GM23248 (cell line): Measurements from ENCODE around the gene BLCAP. TPM values are rescaled to one million over a fixed set of nuclear protein-coding genes. Genes with fewer than 3 reads are reported as not detected.
"Not testable (repeated sequence)": the region's sequence is repeated elsewhere in the genome, so short reads cannot be mapped to it uniquely, and the experiment has no call there.

Experiments used
- DNase-seq: peaks from one replicate; pipeline ENCODE4 v3.0.0-alpha.2; 2015
- H2AFZ ChIP-seq: fragments of 200-600 bp; sonication (generic); 2 replicates; pipeline ENCODE4 v1.6.1; 2016; ENCODE audit warnings: antibody characterized with exemption
- H3F3A ChIP-seq: fragments of 200-600 bp; sonication (generic); 2 replicates; pipeline ENCODE4 v1.6.1; 2016; ENCODE audit warnings: mild to moderate bottlenecking, antibody characterized with exemption, mixed run types; ENCODE audit not compliant: insufficient read depth
- H3K27ac ChIP-seq: fragments of 200-600 bp; sonication (generic); 2 replicates; pipeline ENCODE4 v1.5.1; 2016; ENCODE audit warnings: mild to moderate bottlenecking
- H3K27me3 ChIP-seq: fragments of 200-600 bp; sonication (generic); replicated peaks from 2 replicates; pipeline ENCODE4 v1.6.1; 2016; ENCODE audit warnings: mild to moderate bottlenecking; ENCODE audit not compliant: insufficient read depth
- H3K36me3 ChIP-seq: fragments of 200-600 bp; sonication (generic); 2 replicates; pipeline ENCODE4 v1.6.1; 2016; ENCODE audit warnings: low read depth, mild to moderate bottlenecking
- H3K4me1 ChIP-seq: fragments of 200-600 bp; sonication (generic); 2 replicates; pipeline ENCODE4 v1.6.1; 2016; ENCODE audit warnings: mild to moderate bottlenecking; ENCODE audit not compliant: insufficient read depth
- H3K4me2 ChIP-seq: fragments of 200-600 bp; sonication (generic); one replicate; pipeline ENCODE4 v1.6.1; 2016; ENCODE audit warnings: mild to moderate bottlenecking; ENCODE audit not compliant: unreplicated experiment
- H3K4me3 ChIP-seq: fragments of 200-600 bp; sonication (generic); 2 replicates; pipeline ENCODE4 v1.5.1; 2016; ENCODE audit warnings: mild to moderate bottlenecking
- H3K79me2 ChIP-seq: fragments of 200-600 bp; sonication (generic); 2 replicates; pipeline ENCODE4 v1.6.1; 2016; ENCODE audit warnings: mild to moderate bottlenecking; ENCODE audit not compliant: insufficient read depth
- H3K9ac ChIP-seq: fragments of 200-600 bp; sonication (generic); 2 replicates; pipeline ENCODE4 v1.6.1; 2016; ENCODE audit warnings: mild to moderate bottlenecking
- H3K9me2 ChIP-seq: fragments of 200-600 bp; sonication (generic); 2 replicates; pipeline ENCODE4 v1.6.1; 2016; ENCODE audit warnings: mixed run types, mild to moderate bottlenecking, moderate library complexity; ENCODE audit not compliant: insufficient read depth
- H3K9me3 ChIP-seq: fragments of 200-600 bp; sonication (generic); one replicate; pipeline ENCODE4 v1.6.1; 2017; ENCODE audit warnings: low read depth
- H4K20me1 ChIP-seq: fragments of 200-600 bp; sonication (generic); 2 replicates; pipeline ENCODE4 v1.6.0; 2016; ENCODE audit not compliant: insufficient read depth
- EZH2 ChIP-seq: fragments of 200-600 bp; sonication (generic); IDR thresholded peaks from 2 replicates; pipeline ENCODE4 v1.6.1; 2018; ENCODE audit warnings: antibody characterized with exemption, mild to moderate bottlenecking; ENCODE audit not compliant: insufficient read depth, poor library complexity, severe bottlenecking
- EZH2phosphoT487 ChIP-seq: fragments of 200-600 bp; sonication (generic); IDR thresholded peaks from 2 replicates; pipeline ENCODE4 v1.6.1; 2018; ENCODE audit warnings: antibody characterized with exemption, moderate library complexity, mild to moderate bottlenecking, low read depth; ENCODE audit not compliant: insufficient read depth
- WGBS, 2 experiments: methylation state at CpG; one replicate each; pipeline ENCODE4 v1.1.6; 2015 to 2017; ENCODE audit warnings: low lambda C conversion rate in 2 of 2, low coverage in 1 of 2; ENCODE audit errors: missing lambda C conversion rate in 2 of 2; 5-methylcytosine and 5-hydroxymethylcytosine counted together
- in situ Hi-C: fragments of 300-500 bp; cut with MboI; formaldehyde crosslinking; loops from 2 replicates; pipeline ENCODE4 v1.15.0; 2020
- polyA plus RNA-seq: library from polyadenylated mRNA; unstranded; fragments of >200 nt; fragmentation: Nextera tagmentation; extraction: Ambion mirVana; gene quantifications from 2 replicates; pipeline ENCODE4 v1.2.1, GENCODE V29; 2016
- total RNA-seq: library from RNA; depleted of rRNA; stranded (reverse); fragments of >200 nt; shearing (Covaris generic); gene quantifications from 2 replicates; pipeline ENCODE4 v1.2.3, GENCODE V29; 2014

The BLCAP gene
- total and polyA plus RNA-seq, 2 experiments from 2014 or later: 80.0 to 100 TPM

- no peaks in the 10 kb centered on the region for H3K36me3 ChIP-seq
- in situ Hi-C loops: no loop called here
- no peaks in the 10 kb centered on the region for H3K9me2 ChIP-seq
- TF ChIP-seq EZH2phosphoT487 (no peak), EZH2 (no peak)
- WGBS, 2 experiments: 58 to 59% methylated on average over 2 of the region's 2 CpGs
- H3K27ac ChIP-seq: no peak overlapping the region
- H3K9me3 ChIP-seq: no peaks in the 10 kb centered on the region
- no peaks in the 10 kb centered on the region for H3K4me1 ChIP-seq
- H3K4me3 ChIP-seq: no peak overlapping the region
- no peaks in the 10 kb centered on the region for H3K27me3 ChIP-seq
- no peaks in the 10 kb centered on the region for H4K20me1 ChIP-seq
- DNase-seq: no peak
- no peak overlapping the region for H2AFZ ChIP-seq
- H3F3A ChIP-seq: no peaks in the 10 kb centered on the region
- no peak overlapping the region for H3K4me2 ChIP-seq
- no peak overlapping the region for H3K9ac ChIP-seq
- H3K79me2 ChIP-seq: no peaks in the 10 kb centered on the region
Measured at GRCh38 chr20:37492945-37493344, 34.7 kb downstream of the BLCAP start.

- Histone ChIP-seq H3K4me3 (no peak overlapping the region), H3K36me3 (no peaks in the 10 kb centered on the region), H3K9me3 (no peaks in the 10 kb centered on the region), H3K9ac (no peak overlapping the region), H2AFZ (no peak overlapping the region), H3F3A (no peaks in the 10 kb centered on the region), H3K27ac (no peak overlapping the region), H3K27me3 (no peaks in the 10 kb centered on the region), H3K9me2 (no peaks in the 10 kb centered on the region), H4K20me1 (no peaks in the 10 kb centered on the region), H3K4me1 (no peaks in the 10 kb centered on the region), H3K4me2 (no peak overlapping the region), H3K79me2 (no peaks in the 10 kb centered on the region)
- WGBS, 2 experiments: 80 to 83% methylated on average over 6 of the region's 6 CpGs
- TF ChIP-seq EZH2 (no peak), EZH2phosphoT487 (no peak)
- DNase-seq: no peak
- in situ Hi-C loops: no loop called here
Measured at GRCh38 chr20:37492096-37492625, 35.5 kb downstream of the BLCAP start.

GRCh38 chr20:37490663-37491350 is 36.9 kb downstream of the BLCAP start:
- Histone ChIP-seq H3K4me3 (no peak overlapping the region), H4K20me1 (no peaks in the 10 kb centered on the region), H3F3A (no peaks in the 10 kb centered on the region), H3K9me3 (no peaks in the 10 kb centered on the region), H3K36me3 (no peaks in the 10 kb centered on the region), H3K27ac (no peak overlapping the region), H3K9ac (no peak overlapping the region), H3K79me2 (no peaks in the 10 kb centered on the region), H2AFZ (no peak overlapping the region), H3K4me2 (no peak overlapping the region), H3K4me1 (no peaks in the 10 kb centered on the region), H3K27me3 (no peaks in the 10 kb centered on the region), H3K9me2 (no peaks in the 10 kb centered on the region)
- 92 to 93% methylated on average over 7 of the region's 7 CpGs for WGBS, 2 experiments
- TF ChIP-seq EZH2phosphoT487: no peak
- no peak for TF ChIP-seq EZH2
- in situ Hi-C loops: no loop called here
- no peak for DNase-seq

- H3K9me3 ChIP-seq, H3K27me3 ChIP-seq, H3K4me2 ChIP-seq, H3K9me2 ChIP-seq, H3K9ac ChIP-seq, in situ Hi-C loops, H3K79me2 ChIP-seq, H2AFZ ChIP-seq, H3F3A ChIP-seq, H3K4me3 ChIP-seq, H4K20me1 ChIP-seq, H3K4me1 ChIP-seq, H3K27ac ChIP-seq, DNase-seq, H3K36me3 ChIP-seq: not testable (repeated sequence)
- 37 to 56% methylated on average over 1 of the region's 1 CpG for WGBS, 2 experiments
Measured at GRCh38 chr20:37486209-37486608, 41.5 kb downstream of the BLCAP start.

GRCh38 chr20:37484331-37484730 is 43.3 kb downstream of the BLCAP start:
- Histone ChIP-seq H3K27ac (no peak overlapping the region), H3K9me2 (no peaks in the 10 kb centered on the region), H2AFZ (no peak overlapping the region), H3K4me2 (no peak overlapping the region), H3K4me1 (no peaks in the 10 kb centered on the region), H3F3A (no peaks in the 10 kb centered on the region), H3K36me3 (no peaks in the 10 kb centered on the region), H3K9ac (no peak overlapping the region), H3K4me3 (no peak overlapping the region), H3K27me3 (0 out of 2 replicates have a peak, but pooled peaks cover 6% of the 10 kb centered on the region), H3K9me3 (no peaks in the 10 kb centered on the region), H4K20me1 (no peaks in the 10 kb centered on the region), H3K79me2 (no peaks in the 10 kb centered on the region)
- WGBS, 2 experiments: 64 to 66% methylated on average over 3 of the region's 3 CpGs
- TF ChIP-seq EZH2: no peak
- TF ChIP-seq EZH2phosphoT487: no peak
- in situ Hi-C loops: no loop called here
- DNase-seq: no peak
